PC-9 (cell line): ENCODE measurements around the gene CD59. TPM values are rescaled to one million over a fixed set of nuclear protein-coding genes. Genes with fewer than 3 reads are reported as not detected.

Experiments used
- BruUV-seq: library from RNA; stranded (reverse); fragments of 400-500 nt; replicated peaks from 2 replicates; lab custom pipeline; 2021; lab: Mats Ljungman, UMichigan
- CTCF ChIA-PET: fragments of 300-600 bp; sonication (Branson Sonifier 250); formaldehyde crosslinking; loops from one replicate; lab custom pipeline; 2022; ENCODE audit warnings: antibody characterized with exemption; lab: Charles Lee
- POLR2A ChIA-PET: fragments of 300-600 bp; sonication (Branson Sonifier 250); formaldehyde crosslinking; loops from one replicate; lab custom pipeline; 2022; ENCODE audit warnings: antibody characterized with exemption; ENCODE audit not compliant: unreplicated experiment; lab: Charles Lee
- DNase-seq, 2 experiments: peaks; one replicate each; pipeline versions ENCODE4 v3.0.0 to v3.0.0-alpha.2; 2015 to 2022; ENCODE audit warnings: mixed read lengths in 1 of 2
- H2AFZ ChIP-seq: fragments of 200-600 bp; sonication (generic); 2 replicates; pipeline ENCODE4 v1.8.1; 2017; ENCODE audit warnings: antibody characterized with exemption
- H3F3A ChIP-seq: fragments of 200-600 bp; sonication (generic); 2 replicates; pipeline ENCODE4 v1.8.1; 2017; ENCODE audit warnings: antibody characterized with exemption, mild to moderate bottlenecking, low read depth; ENCODE audit not compliant: insufficient read depth
- H3K27ac ChIP-seq: fragments of 200-600 bp; sonication (generic); 2 replicates; pipeline ENCODE4 v1.6.1; 2016; ENCODE audit warnings: mixed run types
- H3K27me3 ChIP-seq: fragments of 200-600 bp; sonication (generic); 2 replicates; pipeline ENCODE4 v1.6.1; 2016; ENCODE audit warnings: low read depth, mixed run types; ENCODE audit not compliant: insufficient read depth
- H3K36me3 ChIP-seq: fragments of 200-600 bp; sonication (generic); 2 replicates; pipeline ENCODE4 v1.6.1; 2016; ENCODE audit warnings: low read depth, mixed run types
- H3K4me1 ChIP-seq: fragments of 200-600 bp; sonication (generic); replicated peaks from 2 replicates; pipeline ENCODE4 v1.6.1; 2016; ENCODE audit warnings: mixed run types; ENCODE audit not compliant: insufficient read depth
- H3K4me2 ChIP-seq: fragments of 200-600 bp; sonication (generic); 2 replicates; pipeline ENCODE4 v1.6.1; 2017; ENCODE audit warnings: mixed run types
- H3K4me3 ChIP-seq: fragments of 200-600 bp; sonication (generic); 2 replicates; pipeline ENCODE4 v1.6.1; 2016; ENCODE audit warnings: mixed run types
- H3K79me2 ChIP-seq: fragments of 200-600 bp; sonication (generic); 2 replicates; pipeline ENCODE4 v1.6.1; 2017; ENCODE audit warnings: low read depth, mixed run types
- H3K9me2 ChIP-seq: fragments of 200-600 bp; sonication (generic); 2 replicates; pipeline ENCODE4 v1.8.1; 2017; ENCODE audit warnings: mild to moderate bottlenecking; ENCODE audit not compliant: insufficient read depth
- H3K9me3 ChIP-seq: fragments of 200-600 bp; sonication (generic); 2 replicates; pipeline ENCODE4 v1.8.1; 2016; ENCODE audit warnings: low read depth; ENCODE audit not compliant: insufficient read depth
- H4K20me1 ChIP-seq: fragments of 200-600 bp; sonication (generic); 2 replicates; pipeline ENCODE4 v1.8.1; 2017; ENCODE audit not compliant: insufficient read depth
- CTCF ChIP-seq: fragments of 200-600 bp; sonication (generic); conservative IDR thresholded peaks from 2 replicates; pipeline ENCODE4 v1.6.1; 2017; ENCODE audit warnings: mixed run types, antibody characterized with exemption, mild to moderate bottlenecking, moderate library complexity
- EZH2 ChIP-seq: fragments of 200-600 bp; sonication (generic); IDR thresholded peaks from 2 replicates; pipeline ENCODE4 v1.8.0; 2017; ENCODE audit warnings: antibody characterized with exemption, low read depth
- intact Hi-C: fragments of 100-400 bp; cut with micrococcal nuclease; formaldehyde crosslinking; loops from one replicate; pipeline ENCODE4 v1.10.0; 2022; ENCODE audit not compliant: unreplicated experiment
- total RNA-seq: library from RNA; stranded (reverse); gene quantifications from 2 replicates; pipeline ENCODE4 v1.2.3, GENCODE V29; 2021

Gene CD59
- total RNA-seq, 1 experiment from 2014 or later, result 291 TPM

DNA sequence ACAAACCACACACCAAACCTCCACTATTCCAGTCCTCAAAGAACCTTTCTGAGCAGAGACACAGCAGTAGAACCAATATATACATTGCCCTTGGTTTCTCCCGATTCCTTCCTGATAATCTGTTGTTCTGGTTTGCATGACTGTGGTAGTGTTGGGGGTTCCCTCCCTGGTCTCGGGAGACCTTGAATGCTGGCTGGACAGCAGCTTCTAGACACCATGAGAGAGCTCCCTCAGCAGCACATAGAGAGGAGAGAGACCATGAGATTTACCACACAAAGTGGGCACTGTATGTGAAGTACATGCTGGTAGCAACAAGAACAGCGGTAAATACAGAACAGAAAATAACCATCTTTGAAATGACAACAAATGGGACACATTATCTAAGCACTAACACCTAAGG is 38.2 kb downstream of the CD59 start:
- no TSS peak for BruUV-seq
- H3K4me2 ChIP-seq, result no peak overlapping the region
- TF ChIP-seq EZH2 (no peak), CTCF (no peak)
- intact Hi-C loops, result no loop called here
- no peak overlapping the region for H2AFZ ChIP-seq
- no peaks in the 10 kb centered on the region; the same call in 1 of the 2 replicates for H3K79me2 ChIP-seq
- POLR2A ChIA-PET, result interaction anchor here (0.6 kb wide), 1 partner anchor 29 kb away, joined by 3 read pairs; no protein-coding TSS in a partner anchor
- H3K9me2 ChIP-seq, result no peaks in the 10 kb centered on the region
- H4K20me1 ChIP-seq, result no peaks in the 10 kb centered on the region
- CTCF ChIA-PET, result no interaction called here
- no peaks in the 10 kb centered on the region for H3K9me3 ChIP-seq
- no peak for DNase-seq
- H3K4me3 ChIP-seq, result no peak overlapping the region
- no peak overlapping the region for H3K27ac ChIP-seq
- H3F3A ChIP-seq, result peaks cover 25% of the 10 kb centered on the region
- no peaks in the 10 kb centered on the region for H3K27me3 ChIP-seq
- H3K36me3 ChIP-seq, result no peaks in the 10 kb centered on the region
- peaks cover 66% of the 10 kb centered on the region for H3K4me1 ChIP-seq

GRCh38 chr11:33696931-33697638 is 39.1 kb downstream of the CD59 start:
- Histone ChIP-seq H3K27ac (no peak overlapping the region), H3K27me3 (no peaks in the 10 kb centered on the region), H3K4me1 (peaks cover 64% of the 10 kb centered on the region), H3F3A (peaks cover 24% of the 10 kb centered on the region), H3K36me3 (no peaks in the 10 kb centered on the region), H3K9me3 (no peaks in the 10 kb centered on the region), H3K9me2 (no peaks in the 10 kb centered on the region), H3K4me3 (no peak overlapping the region), H3K79me2 (no peaks in the 10 kb centered on the region), H2AFZ (peak overlapping the region; percentile 8; the same call in 1 of the 2 replicates), H4K20me1 (no peaks in the 10 kb centered on the region), H3K4me2 (peak overlapping the region; percentile 24)
- ChIA-PET POLR2A (no interaction called here), CTCF (interaction anchor here (1.5 kb wide), 1 partner anchor 45 kb away, joined by 5 read pairs; no protein-coding TSS in a partner anchor)
- intact Hi-C loops, result no loop called here
- BruUV-seq, result no TSS peak
- no peak for TF ChIP-seq CTCF
- TF ChIP-seq EZH2, result no peak
- peak in 1 of 2 experiments; percentile 34 for DNase-seq

DNA sequence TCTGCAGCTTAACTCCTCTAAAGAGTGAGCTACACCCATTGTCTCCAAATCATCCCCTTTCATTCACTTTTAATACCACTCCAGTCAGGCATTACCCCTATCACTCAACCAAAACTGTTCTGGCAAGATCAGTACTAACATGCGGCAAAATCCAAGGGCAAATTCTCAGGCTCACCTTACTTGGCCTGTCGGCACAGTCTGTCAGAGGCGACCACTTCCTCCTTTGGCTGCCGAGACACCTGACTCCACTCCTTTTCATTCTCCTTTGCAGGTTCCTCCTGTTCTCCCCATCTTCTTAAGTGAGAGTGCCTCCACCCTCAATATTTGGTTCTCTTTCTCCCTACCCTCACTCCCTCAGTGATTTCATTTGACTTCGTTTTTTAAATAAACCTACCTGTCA is 39.8 kb downstream of the CD59 start:
- TF ChIP-seq CTCF, result no peak
- TF ChIP-seq EZH2, result no peak
- ChIA-PET POLR2A (no interaction called here), CTCF (interaction anchor here (1.5 kb wide), 1 partner anchor 46 kb away, joined by 5 read pairs; no protein-coding TSS in a partner anchor)
- Histone ChIP-seq H3K36me3 (no peaks in the 10 kb centered on the region), H3K79me2 (no peaks in the 10 kb centered on the region), H3F3A (peaks cover 24% of the 10 kb centered on the region), H2AFZ (peak overlapping the region; percentile 8; the same call in 1 of the 2 replicates), H3K27ac (no peak overlapping the region), H3K9me2 (no peaks in the 10 kb centered on the region), H3K4me1 (peaks cover 64% of the 10 kb centered on the region), H3K4me3 (no peak overlapping the region), H3K27me3 (no peaks in the 10 kb centered on the region), H3K9me3 (no peaks in the 10 kb centered on the region), H3K4me2 (peak overlapping the region; percentile 24), H4K20me1 (no peaks in the 10 kb centered on the region)
- intact Hi-C loops, result no loop called here
- no TSS peak for BruUV-seq
- peak; percentile 42 to 54 for DNase-seq
